ENCODE measurements around the gene MORC2.

Gene MORC2

GRCh38 chr22:30968015-30968923 is at the start of gene MORC2:
TSS of gene MORC2 (minus strand) at chr22:30968774. CDS start at chr22:30967889, 885 bp downstream.
- DNase-seq, result peak; percentile 88

- DNase-seq, result no peak
These were observed 37.0 kb upstream of the MORC2 start for GRCh38 chr22:31005535-31005934.

GRCh38 chr22:31001124-31001770 is 32.7 kb upstream of the MORC2 start:
- DNase-seq, result no peak

- no peak for DNase-seq
These were observed 29.8 kb upstream of the MORC2 start for GRCh38 chr22:30998329-30998728.

GRCh38 chr22:30996462-30996861 is 27.9 kb upstream of the MORC2 start:
- no peak for DNase-seq

- DNase-seq, result no peak
These were observed 26.4 kb upstream of the MORC2 start for GRCh38 chr22:30994960-30995359.

GRCh38 chr22:30992565-30992964 is 24.0 kb upstream of the MORC2 start:
- DNase-seq, result no peak

GRCh38 chr22:30990690-30991089 is 22.1 kb upstream of the MORC2 start:
- no peak for DNase-seq

GRCh38 chr22:30989474-30989873 is 20.9 kb upstream of the MORC2 start:
- no peak for DNase-seq

GRCh38 chr22:30985561-30986208 is 17.1 kb upstream of the MORC2 start:
- peak; percentile 59 for DNase-seq

- no peak for DNase-seq
These were observed 15.7 kb upstream of the MORC2 start for GRCh38 chr22:30984317-30984716.

- DNase-seq, result no peak
These were observed 13.9 kb upstream of the MORC2 start for GRCh38 chr22:30982512-30982911.

- DNase-seq, result no peak
These were observed 11.4 kb upstream of the MORC2 start for GRCh38 chr22:30979932-30980331.

GRCh38 chr22:30978304-30978962 is 9.9 kb upstream of the MORC2 start:
- DNase-seq, result no peak

GRCh38 chr22:30970356-30970746 is 1.8 kb upstream of the MORC2 start:
- no peak for DNase-seq

GRCh38 chr22:30969532-30970355 is 1.2 kb upstream of the MORC2 start:
- DNase-seq, result peak; percentile 72

GRCh38 chr22:30968924-30969531 is 454 bp upstream of the MORC2 start, which contains the start of gene TUG1:
TSS of gene TUG1 (plus strand) at chr22:30969265.
- DNase-seq, result peak; percentile 99

- DNase-seq, result no peak
These were observed 3.7 kb downstream of the MORC2 start for GRCh38 chr22:30964858-30965257.

- DNase-seq, result no peak
These were observed 13.4 kb downstream of the MORC2 start for GRCh38 chr22:30955153-30955552.

GRCh38 chr22:30953206-30953605 is 15.4 kb downstream of the MORC2 start:
- DNase-seq, result peak; percentile 22

- DNase-seq, result no peak
These were observed 18.5 kb downstream of the MORC2 start for GRCh38 chr22:30949934-30950660.

Measured in NCI-H69 (cell line).